ENCODE results near the gene RGS19.

RGS19 gene

GRCh38 chr20:64023361-64024140 is 55.8 kb downstream of the RGS19 start:
- TF ChIP-seq CTCF (IDR thresholded peaks at IDR 0.05) (no peak), ZFX (IDR thresholded peaks at IDR 0.05; ENCODE audit: borderline replicate concordance) (no peak)
- H3K27ac ChIP-seq, result no peak overlapping the region
